HG03571 (cell line): ENCODE data around the gene TPPP.
A peak's percentile ranks its signal among the peaks of the same experiment; 100 is the strongest.
"Not testable (repeated sequence)": the region's sequence is repeated elsewhere in the genome, so short reads cannot be mapped to it uniquely, and the experiment has no call there.

Experiments used
- ATAC-seq: cut with Tn5 transposase; IDR thresholded peaks from one replicate; pipeline ENCODE4 v1.9.1; 2021; ENCODE audit not compliant: unreplicated experiment

The TPPP gene

DNA sequence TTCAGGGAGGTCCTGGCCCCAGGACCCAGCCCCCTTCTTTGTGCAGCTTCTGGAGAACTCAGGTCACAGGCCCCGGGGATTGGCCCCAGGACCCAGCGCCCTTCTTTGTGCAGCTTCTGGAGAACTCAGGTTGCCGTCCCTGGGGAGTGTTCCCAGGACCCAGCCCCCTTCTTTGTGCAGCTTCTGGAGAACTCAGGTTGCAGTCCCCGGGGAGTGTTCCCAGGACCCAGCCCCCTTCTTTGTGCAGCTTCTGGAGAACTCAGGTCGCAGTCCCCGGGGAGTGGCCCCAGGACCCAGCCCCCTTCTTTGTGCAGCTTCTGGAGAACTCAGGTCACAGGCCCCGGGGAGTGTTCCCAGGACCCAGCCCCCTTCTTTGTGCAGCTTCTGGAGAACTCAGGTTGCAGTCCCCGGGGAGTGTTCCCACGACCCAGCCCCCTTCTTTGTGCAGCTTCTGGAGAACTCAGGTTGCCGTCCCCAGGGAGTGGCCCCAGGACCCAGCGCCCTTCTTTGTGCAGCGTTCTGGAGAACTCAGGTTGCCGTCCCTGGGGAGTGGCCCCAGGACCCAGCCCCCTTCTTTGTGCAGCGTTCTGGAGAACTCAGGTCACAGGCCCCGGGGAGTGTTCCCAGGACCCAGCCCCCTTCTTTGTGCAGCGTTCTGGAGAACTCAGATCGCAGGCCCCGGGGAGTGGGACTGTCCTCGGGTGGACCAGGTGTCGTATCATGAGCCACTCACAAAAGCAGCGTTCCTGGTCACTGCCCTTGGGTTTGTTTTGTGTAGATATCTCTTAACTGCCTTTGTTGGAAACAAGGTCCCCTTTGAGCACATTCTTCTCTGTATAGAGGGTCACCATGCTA, 64.6 kb downstream of the TPPP start:
- not testable (repeated sequence) for ATAC-seq

DNA sequence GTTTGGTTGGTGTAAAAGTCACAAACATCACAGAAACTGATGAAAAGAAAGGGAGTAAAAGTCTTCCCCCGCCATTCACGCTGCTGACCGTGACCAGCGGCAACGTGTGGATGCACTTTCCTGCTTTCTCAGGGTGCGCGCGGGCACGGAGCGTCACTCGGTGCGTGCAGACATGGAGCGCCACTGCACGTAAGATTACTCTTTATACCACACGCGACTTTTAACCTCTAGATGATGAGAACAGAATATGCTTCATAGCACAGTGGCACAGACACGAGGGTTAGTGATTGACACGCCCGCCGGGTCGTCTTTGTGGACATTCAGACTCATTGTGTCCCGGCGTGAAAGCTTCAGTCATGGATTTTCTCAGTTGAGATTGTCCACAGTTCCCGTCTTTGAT, 65.3 kb downstream of the TPPP start:
- ATAC-seq = no peak

DNA sequence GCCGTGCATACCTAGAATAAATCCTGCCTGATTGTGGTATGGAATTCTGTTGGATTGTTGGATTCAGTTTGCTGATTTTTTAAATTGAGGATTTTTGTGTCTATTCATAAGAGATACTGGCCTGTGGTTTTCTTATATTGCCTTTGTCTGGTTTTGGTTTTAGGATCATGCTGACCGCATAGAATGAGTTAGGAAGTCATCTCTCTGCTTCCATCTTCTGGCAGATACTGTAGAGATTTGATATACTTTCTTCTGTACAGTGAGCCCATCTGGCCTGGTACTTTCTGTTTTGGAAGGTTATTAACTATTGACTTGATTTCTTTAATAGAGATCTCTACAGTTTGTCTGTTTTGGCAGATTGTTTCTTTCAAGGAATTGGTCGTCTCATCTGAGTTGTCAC, 66.3 kb downstream of the TPPP start:
- no peak for ATAC-seq

DNA sequence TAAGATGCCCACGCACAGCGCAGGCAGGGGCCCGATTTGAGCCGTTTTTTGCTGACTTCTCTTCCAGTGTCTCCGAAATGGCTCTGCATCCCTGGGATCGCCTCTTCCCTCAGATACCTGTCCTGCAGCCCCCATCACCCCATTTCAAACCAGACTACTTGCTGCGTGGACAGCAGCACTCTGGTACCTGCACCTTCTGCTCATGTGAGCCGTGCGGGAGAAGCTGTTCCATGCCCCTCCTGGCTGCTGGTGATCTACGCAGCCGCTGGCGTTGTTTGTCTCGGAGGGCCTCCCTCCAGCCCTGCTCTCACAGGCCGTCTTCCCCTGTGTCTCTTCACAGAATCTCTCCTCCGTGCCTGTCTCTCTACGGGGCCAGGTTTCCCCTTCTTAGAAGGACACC, 67.6 kb downstream of the TPPP start:
- no peak for ATAC-seq

DNA sequence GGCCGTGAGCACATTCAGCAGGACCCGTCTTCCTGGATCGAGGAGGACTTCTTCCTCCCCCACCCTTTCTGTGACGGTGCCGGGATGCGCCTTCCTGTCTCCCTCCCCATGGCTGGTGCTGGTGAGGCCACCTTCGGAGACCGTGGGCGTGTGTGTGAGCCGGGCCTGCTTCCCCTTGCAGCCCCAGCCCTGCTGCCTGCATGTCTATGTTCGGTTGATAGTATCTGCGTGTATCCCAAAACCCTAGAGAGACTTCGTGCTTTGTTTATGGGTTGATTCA, 68.3 kb downstream of the TPPP start:
- no peak for ATAC-seq

DNA sequence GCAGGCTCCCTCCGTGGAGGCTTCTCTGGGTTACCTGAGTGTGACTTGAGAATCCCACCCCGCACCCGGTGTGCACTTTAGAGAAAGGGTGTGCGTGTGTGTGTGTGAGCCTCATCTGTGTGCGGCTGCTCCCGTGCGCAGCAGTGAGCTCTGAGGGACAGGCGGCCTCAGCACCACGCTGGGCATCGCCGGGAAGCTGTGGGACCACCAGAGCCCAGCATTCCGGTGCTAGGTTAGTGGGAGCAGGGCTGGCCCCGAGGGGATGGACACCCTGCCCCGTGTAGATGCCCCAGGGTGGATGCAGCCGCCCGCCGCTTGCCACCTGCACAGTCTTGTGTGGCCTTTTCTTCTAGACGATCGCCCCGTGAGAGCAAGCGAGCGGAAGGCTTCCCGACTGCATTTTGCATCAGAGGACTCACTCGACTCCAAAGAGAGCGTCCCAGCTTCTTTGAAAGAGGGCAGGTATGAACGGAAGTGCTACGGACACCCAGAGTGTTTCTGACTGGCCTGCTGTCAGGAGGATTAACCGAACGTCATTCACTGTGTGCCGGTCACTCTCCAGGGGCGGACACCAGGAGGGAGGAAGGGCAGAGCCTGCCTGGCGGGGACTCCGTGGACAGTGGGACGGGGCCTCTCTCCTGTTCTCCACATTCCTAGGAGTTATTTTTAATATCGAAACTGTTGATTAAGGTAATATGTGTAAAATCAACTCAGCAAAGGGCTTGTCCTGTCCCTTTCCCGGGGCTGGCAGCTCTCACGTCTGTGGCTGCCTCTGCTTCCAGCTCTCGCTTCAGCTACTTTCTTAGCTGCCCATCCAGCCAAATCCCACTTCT, 68.8 kb downstream of the TPPP start:
- no peak for ATAC-seq

DNA sequence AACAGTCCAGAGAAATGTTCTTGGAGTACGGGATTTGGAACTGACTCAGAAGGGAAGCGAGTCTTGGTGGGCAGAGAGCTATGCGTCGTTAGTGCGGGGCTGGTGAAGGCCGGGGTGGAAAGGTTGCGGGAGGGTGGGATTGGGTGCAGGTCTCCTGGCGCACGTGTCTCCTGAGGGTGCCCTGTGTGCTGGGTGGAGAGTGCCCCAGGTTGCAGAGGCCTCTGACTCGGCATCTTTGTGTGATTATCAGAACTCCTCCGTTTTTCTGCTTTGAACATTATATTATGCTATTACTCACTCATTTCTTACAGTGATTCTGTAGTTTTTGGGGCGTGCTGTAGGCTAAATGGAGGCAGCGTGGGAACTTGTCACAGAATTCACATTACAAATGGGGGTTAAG, 69.6 kb downstream of the TPPP start:
- ATAC-seq = no peak

DNA sequence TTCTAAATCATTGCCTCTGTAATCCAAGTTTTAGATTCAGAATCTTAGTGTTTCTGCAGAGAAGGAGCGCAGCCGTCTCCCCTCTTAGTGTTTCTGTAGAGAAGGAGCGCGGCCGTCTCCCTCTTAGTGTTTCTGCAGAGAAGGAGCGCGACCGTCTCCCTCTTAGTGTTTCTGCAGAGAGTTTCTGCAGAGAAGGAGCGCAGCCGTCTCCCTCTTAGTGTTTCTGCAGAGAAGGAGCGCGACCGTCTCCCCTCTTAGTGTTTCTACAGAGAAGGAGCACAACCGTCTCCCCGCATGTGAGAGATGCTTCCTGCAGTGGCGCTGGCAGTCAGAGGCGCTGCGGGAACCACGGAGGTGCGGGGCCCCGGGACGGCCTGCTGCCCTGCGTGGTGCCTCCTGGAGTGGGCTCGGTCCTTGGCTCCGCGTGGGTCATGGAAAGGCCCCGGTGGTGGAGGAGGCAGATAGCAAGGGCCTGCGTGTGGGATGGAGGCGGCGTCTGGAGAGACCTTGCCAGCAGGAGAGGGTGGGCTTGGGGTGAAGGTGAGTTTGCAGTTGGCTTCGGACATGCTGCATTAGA, 70.1 kb downstream of the TPPP start:
- ATAC-seq = no peak

DNA sequence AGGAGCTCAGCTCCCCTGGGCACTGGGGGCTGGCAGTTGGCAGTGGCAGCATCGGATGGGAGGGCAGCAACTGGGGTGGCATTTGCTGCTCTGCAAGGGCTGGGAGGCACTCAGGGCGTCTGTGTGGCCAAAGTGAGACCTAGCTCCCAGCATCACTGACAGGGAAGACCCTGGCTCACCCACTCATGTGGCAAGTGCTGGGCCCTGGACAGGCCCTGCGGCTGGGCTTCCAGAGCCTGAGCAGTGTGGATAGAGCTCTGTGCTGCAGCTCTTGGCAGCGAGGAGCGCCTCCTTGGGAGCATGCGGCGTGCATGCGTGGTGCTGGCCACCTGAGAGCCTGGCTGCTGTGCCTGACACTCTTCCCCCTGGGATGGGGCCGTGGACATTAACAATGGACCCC, 70.8 kb downstream of the TPPP start:
- ATAC-seq = no peak

DNA sequence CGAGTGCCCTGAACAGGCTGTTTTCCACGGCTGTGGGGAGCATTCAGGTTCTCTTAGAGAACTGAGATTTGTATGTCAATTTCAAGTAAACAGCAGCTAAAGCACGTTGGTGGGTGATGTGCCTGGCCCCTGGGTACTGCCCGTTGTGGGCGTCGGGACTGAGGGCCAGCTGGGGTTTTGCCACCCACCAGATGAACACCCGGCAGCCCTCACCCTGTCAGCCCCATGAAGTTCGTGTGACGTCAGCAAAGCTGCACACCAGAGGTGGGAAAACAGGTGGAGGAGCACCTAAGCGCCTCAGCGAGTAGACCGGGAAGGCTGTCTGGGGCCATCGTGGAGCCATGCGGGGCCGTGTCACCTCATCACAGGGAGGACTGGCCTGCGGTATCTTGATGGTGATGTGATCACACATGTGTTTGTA, 71.8 kb downstream of the TPPP start:
- ATAC-seq = no peak

DNA sequence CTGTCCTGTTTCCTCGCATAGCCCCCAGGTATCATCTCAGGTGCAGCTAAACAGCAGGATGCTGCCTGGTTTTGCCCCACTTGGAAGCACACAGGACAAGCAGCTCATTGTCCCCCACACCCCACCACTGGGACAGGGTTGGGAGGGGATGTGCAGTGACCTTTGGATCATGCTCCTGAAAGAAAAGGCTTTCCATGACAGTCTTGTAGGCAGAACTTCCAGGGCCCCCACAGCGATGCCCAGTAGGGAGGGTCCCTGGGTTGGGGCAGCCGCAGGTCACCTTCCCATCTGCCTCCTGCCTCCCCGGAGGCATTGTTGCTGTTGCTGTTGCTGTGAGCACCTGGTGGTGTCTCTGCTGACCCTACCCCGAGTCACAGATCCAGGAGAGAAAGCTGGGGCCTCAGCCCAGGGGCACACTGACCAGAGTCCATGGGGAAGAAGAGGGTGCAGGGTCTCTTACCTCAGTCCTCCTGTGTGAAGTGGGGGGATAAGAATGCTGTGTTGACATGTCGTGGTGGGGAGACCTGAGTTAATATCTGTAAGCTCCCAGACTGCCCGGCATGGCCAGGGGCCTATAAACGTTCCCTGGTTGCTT, 72.5 kb downstream of the TPPP start:
- ATAC-seq = no peak

DNA sequence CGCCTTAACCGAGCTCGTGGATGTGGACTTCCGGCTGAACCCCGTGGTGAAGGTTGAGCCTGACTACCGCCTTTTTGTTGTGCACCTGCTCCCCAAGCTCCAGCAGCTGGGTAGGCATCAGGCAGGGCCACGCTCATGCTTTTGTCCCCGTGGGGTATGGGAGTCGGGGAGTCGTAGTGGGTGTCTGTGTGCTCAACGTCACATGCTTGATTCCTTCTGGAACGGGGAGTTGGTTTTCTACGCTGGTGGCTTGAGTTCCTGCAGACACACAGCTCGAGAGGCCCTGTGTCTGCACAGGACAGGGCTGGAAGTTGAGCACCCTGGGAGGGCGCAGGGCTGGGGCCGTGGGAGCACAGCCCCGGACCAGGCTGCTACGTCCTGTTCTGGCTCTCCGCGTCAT, 73.0 kb downstream of the TPPP start:
- no peak for ATAC-seq

DNA sequence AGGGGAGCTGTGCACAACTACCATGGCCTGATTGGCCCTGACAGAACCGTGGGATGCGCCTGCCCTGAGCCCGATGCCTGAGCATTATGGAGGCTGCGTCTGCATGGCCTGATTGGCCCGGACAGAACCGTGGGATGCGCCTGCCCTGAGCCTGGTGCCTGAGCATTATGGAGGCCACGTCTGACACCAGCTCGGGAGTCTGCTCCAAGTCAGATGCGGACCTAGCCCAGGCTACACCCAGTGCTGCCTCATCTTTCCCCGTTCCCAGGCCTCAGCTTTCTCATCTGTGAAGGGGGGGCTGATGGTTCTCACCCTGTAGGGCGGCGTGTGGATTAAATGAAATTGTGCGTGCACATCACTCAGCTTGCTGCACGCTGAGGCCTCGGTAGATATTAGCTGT, 73.7 kb downstream of the TPPP start:
- no peak for ATAC-seq

DNA sequence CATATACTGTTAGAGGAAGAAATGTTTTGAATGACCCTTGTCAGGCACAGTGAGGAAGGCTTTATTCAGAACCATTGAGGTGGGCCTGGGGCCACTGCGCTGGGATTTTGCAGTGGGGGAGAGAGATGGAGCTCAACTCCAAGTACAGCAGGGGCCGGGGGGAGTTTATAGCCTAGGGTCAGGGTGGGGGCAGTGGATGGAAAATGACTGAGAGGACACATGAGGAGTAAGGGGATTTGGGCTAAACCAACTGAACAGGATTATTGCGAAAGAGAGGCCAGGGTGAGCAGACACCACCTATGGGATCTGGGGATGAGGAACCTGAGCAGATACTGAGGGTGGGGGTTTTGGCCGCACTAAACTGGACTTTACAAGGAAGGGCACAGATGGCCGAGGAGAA, 74.7 kb downstream of the TPPP start:
- ATAC-seq = no peak

DNA sequence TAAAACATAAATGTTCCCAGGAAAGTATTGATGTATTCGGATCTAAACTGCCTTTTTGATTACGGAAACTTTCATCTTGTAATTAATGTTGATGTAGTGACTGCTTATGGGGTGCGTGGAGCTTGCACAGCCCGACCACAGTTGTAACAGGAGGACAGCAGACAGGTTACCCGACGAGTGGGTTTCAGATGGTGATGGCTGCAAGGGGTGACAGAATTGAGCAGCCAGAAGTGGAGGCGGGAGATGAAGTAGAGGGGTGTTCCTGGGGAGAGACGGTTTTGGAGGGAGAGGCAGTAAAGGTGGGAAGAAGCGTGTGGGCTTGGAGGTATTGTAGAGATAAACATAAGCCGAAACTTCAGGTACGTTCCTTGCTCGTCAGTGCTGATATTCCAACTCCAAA, 75.3 kb downstream of the TPPP start:
- no peak for ATAC-seq

DNA sequence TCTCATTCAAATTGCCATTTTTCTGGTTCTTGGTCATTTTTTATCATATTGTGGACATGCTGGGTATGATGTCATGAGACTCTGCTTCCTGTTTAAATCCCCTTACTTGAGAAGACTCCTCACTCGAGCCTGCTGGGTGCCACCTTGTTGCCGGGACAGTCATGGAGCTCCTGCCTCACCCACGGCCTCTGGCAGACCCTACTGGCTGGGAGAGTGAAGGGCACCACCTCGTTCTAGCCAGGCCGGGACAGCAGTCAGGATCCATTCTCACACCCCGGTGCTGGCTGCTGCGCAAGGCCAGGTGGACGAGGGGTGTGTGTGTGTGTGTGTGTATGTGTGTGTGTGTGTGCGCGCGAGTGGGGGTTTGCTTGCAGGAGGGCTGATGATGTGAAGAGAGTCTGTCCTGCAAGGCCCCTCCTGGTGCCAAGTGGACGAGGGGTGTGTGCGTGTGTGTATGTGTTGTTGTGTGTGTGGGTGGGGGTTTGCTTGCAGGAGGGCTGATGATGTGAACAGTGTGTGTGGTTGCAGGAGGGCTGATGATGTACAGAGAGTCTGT, 76.6 kb downstream of the TPPP start:
- ATAC-seq = no peak

DNA sequence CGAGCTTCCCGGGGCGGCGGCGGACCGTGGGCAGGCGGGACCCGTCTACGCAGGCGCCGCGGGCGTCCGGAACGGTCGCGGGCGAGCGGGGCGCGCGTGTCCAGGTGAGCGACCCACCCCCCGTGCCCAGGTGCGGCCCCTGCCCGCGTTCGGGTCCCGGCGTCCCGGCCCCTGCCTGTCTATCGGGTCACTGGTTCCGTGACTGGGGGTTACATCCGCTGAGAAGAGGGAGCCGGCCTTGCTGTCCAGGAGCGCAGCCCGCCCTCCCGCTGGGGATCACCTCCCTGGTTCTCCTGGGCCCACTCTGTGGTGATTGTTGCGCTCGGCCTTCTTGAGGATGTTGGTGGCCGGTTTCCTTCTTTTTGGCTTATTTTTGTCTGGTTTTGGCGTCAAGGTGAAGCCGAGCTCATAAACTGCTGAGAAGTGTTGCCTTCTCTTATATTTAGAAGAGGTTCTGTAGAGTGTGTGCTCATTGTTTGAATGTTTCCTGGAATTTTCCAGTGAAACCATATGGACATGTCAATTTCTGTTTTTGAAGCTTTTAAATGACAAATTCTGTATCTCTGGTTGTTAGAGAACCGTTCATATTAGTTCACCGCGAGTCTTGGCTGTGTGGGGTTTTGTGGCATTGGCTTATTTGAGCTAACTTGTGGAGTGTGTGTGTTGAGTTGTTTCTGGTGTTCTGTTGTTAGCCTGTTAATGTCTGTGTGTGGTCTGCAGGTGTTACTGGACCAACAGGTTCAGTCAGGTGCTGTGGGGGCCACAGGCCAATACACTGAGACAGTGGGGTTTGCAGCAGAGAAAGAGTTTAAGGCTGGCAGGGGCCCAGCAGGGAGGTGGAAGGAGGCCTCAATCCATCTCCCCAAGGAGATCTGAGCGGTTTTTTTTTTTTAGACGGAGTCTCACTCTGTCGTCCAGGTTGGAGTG, 80.4 kb downstream of the TPPP start:
- peak; percentile 25 for ATAC-seq

DNA sequence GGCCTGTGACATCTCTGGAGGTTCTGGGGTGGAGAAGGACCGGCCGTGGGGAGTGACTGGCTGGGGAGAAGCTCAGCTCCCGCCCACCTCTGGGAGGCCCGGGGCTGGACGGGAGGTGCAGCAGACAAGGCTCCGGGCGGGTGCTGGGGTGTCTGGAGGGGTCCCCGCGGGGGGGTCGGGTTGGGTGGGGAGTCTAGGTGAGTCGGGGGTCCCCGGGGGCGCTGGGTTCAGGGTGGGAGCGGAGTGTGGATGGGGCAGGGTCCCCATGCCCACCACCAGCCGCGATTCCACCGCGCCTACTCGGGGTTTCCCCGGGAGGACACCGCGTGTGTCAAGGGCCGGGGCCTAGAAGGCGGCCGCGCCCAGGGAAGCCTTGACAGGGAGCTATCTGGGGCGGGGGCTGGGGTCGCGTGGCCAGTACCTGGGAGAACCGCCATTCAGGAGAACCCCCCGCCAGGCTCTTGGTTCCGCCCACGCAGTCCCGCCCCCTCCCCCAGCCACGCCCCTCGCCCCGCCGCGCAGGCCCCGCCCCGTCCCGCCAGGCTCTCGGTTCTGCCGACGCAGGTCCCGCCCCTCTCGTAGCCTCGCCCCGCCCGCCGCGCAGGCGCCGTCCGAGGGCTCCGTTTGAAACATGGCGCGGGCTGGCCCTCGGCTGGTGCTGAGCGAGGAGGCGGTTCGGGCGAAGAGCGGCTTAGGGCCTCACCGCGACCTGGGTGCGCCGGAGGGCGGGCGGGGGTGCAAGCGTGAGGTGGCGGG, 81.2 kb downstream of the TPPP start, which contains the start of gene CEP72:
CEP72 (plus strand) TSS at position 610 of the 756 bp plus-strand sequence; CDS start at position 632, 22 bp downstream.
- peak; percentile 79 for ATAC-seq
